HepG2 (cell line): ENCODE measurements around the gene RPL31. TPM values are rescaled to one million over a fixed set of nuclear protein-coding genes. Genes with fewer than 3 reads are reported as not detected.

Source experiments
- ATAC-seq: fragments of 200-7000 bp; cut with Tn5 transposase; 3 replicates; pipeline ENCODE4 v1.9.1; 2020; ENCODE audit warnings: mild to moderate bottlenecking, moderate library complexity
- BruUV-seq: library from RNA; stranded (reverse); fragments of 400-500 nt; replicated peaks from 2 replicates; lab custom pipeline; 2021; lab: Mats Ljungman, UMichigan
- CTCF ChIA-PET: fragments of 300-600 bp; formaldehyde crosslinking; extraction: SDS; loops from one replicate; lab custom pipeline; 2021; ENCODE audit warnings: low total read pairs, inconsistent platforms, low intra/inter-chr PET ratio; lab: Yijun Ruan, JAX
- POLR2A ChIA-PET: fragments of 350-600 bp; sonication (Branson Sonifier 250); formaldehyde crosslinking; loops from one replicate; lab custom pipeline; 2020; ENCODE audit warnings: antibody characterized with exemption, inconsistent platforms; lab: Yijun Ruan, JAX
- DNase-seq: peaks from one replicate; pipeline ENCODE4 v3.0.0-alpha.2; 2015; ENCODE audit warnings: low spot score
- FAIRE-seq: peaks from 3 replicates; lab custom pipeline; 2011; peaks lifted over from hg19 to GRCh38; lab: Jason Lieb, UNC
- H2AFZ ChIP-seq: one replicate; pipeline ENCODE4 v1.6.1; 2011; ENCODE audit warnings: low read length, inconsistent platforms
- H3K27ac ChIP-seq: fragments of 300-600 bp; 3 replicates; pipeline ENCODE4 v1.8.0; 2011; ENCODE audit warnings: mixed run types, mild to moderate bottlenecking, mixed read lengths, low read length, inconsistent platforms; ENCODE audit not compliant: insufficient read depth; ENCODE audit errors: extremely low read length
- H3K27me3 ChIP-seq, 2 experiments: fragments of 200-600 bp in 1 of 2; 2 replicates in 1 of 2; 3 replicates in 1 of 2; pipeline versions ENCODE4 v1.6.0 to v1.8.0; 2011; ENCODE audit warnings: low read length in 2 of 2, mild to moderate bottlenecking in 2 of 2, moderate library complexity in 2 of 2, inconsistent platforms in 1 of 2; ENCODE audit not compliant: insufficient read depth in 2 of 2, control insufficient read depth in 1 of 2
- H3K36me3 ChIP-seq, 2 experiments: fragments of 200-600 bp in 1 of 2; replicated peaks in 1 of 2; 2 replicates in 1 of 2; 3 replicates in 1 of 2; pipeline versions ENCODE4 v1.5.1 to v1.8.0; 2011; ENCODE audit warnings: low read length in 2 of 2, inconsistent platforms in 1 of 2; ENCODE audit not compliant: insufficient read depth in 2 of 2, control insufficient read depth in 1 of 2
- H3K4me1 ChIP-seq: 2 replicates; pipeline ENCODE4 v1.5.1; 2012; ENCODE audit warnings: low read length, inconsistent platforms; ENCODE audit not compliant: insufficient read depth
- H3K4me2 ChIP-seq: 2 replicates; pipeline ENCODE4 v1.6.0; 2011; ENCODE audit warnings: low read depth, low read length, inconsistent platforms
- H3K4me3 ChIP-seq, 3 experiments: fragments of 200-600 bp in 1 of 3; sonication (generic), shearing (Covaris generic) in 1 of 3; replicated peaks in 1 of 3; 2 replicates each; pipeline ENCODE4 v1.5.1; 2011 to 2016; ENCODE audit warnings: low read length in 3 of 3, inconsistent platforms in 2 of 3, low read depth in 2 of 3, mild to moderate bottlenecking in 2 of 3, control low read depth in 1 of 3, mixed read lengths in 1 of 3; ENCODE audit not compliant: insufficient read depth in 1 of 3
- H3K79me2 ChIP-seq: one replicate; pipeline ENCODE4 v1.6.1; 2011; ENCODE audit warnings: low read length, inconsistent platforms; ENCODE audit not compliant: insufficient read depth
- H3K9ac ChIP-seq: 2 replicates; pipeline ENCODE4 v1.6.0; 2011; ENCODE audit warnings: mild to moderate bottlenecking, low read depth, low read length, inconsistent platforms; ENCODE audit not compliant: insufficient read depth
- H3K9me3 ChIP-seq: 2 replicates; pipeline ENCODE4 v1.5.1; 2012; ENCODE audit warnings: mild to moderate bottlenecking, low read length
- H4K20me1 ChIP-seq: 2 replicates; pipeline ENCODE4 v1.6.0; 2011; ENCODE audit warnings: inconsistent platforms, mild to moderate bottlenecking, low read length, moderate library complexity; ENCODE audit not compliant: insufficient read depth
- NFE2L2 ChIP-seq: fragments of 150-350 bp; IDR thresholded peaks from 2 replicates; pipeline ENCODE4 v1.6.1; 2014; ENCODE audit warnings: low read length
- NFIB ChIP-seq: sonication (generic); formaldehyde crosslinking; IDR thresholded peaks from 2 replicates; pipeline ENCODE4 v1.9.0; 2021; ENCODE audit warnings: missing genetic modification reagents, mild to moderate bottlenecking, borderline replicate concordance
- PCBP2 ChIP-seq: fragments of 200-400 bp; formaldehyde crosslinking; optimal IDR thresholded peaks from 2 replicates; pipeline ENCODE3; 2018; ENCODE audit warnings: low read length, low read depth; ENCODE audit not compliant: poor library complexity, severe bottlenecking
- U2AF2 ChIP-seq: fragments of 200-400 bp; formaldehyde crosslinking; IDR thresholded peaks from 2 replicates; pipeline ENCODE4 v1.6.1; 2017; ENCODE audit warnings: low read depth, mild to moderate bottlenecking, low read length
- WGBS: methylation state at CpG from one replicate; pipeline ENCODE4 v1.1.6; 2017; ENCODE audit warnings: low lambda C conversion rate; 5-methylcytosine and 5-hydroxymethylcytosine counted together
- in situ Hi-C: cut with HindIII; loops from 2 replicates; pipeline ENCODE4 v1.10.0; 2017; ENCODE audit warnings: low pct_unique_long_range_greater_than_20kb; ENCODE audit not compliant: extremely low pct_ligation_motif_present
- intact Hi-C: fragments of 100-400 bp; cut with micrococcal nuclease; formaldehyde crosslinking; loops from one replicate; pipeline ENCODE4 v1.10.0; 2022; ENCODE audit not compliant: unreplicated experiment
- polyA plus RNA-seq, 8 experiments: library from polyadenylated mRNA; depleted of rRNA in 3 of 8; stranded (reverse) in 7 of 8; unstranded in 1 of 8; fragments of >200 nt; fragmentation: Illumina TruSeq in 4 of 8; extraction: Trizol in 4 of 8; gene quantifications; 2 replicates each; pipeline versions ENCODE4 v1.2.1 to v1.2.3, GENCODE V29; 2011 to 2016; ENCODE audit warnings: low read depth in 4 of 8, missing spikeins in 1 of 8, mixed read lengths in 1 of 8; ENCODE audit not compliant: insufficient read depth in 1 of 8
- total RNA-seq, 5 experiments: library from RNA; depleted of rRNA; stranded (reverse); fragments of >200 nt; fragmentation: Illumina TruSeq; extraction: Trizol; gene quantifications; 2 replicates each; pipeline ENCODE4 v1.2.3, GENCODE V29; 2016; ENCODE audit warnings: low read depth in 1 of 5
- TF ChIP-seq, protein P1 (sequence below): sonication (generic); formaldehyde crosslinking; IDR thresholded peaks from 2 replicates; pipeline ENCODE4 v1.9.0; 2021; ENCODE audit warnings: missing genetic modification reagents, mild to moderate bottlenecking, borderline replicate concordance
- TF ChIP-seq, protein P2 (sequence below): sonication (generic); formaldehyde crosslinking; IDR thresholded peaks from 2 replicates; pipeline ENCODE4 v1.8.1; 2023; ENCODE audit warnings: mild to moderate bottlenecking, missing genetic modification reagents

The RPL31 gene
- total and polyA plus RNA-seq, 2 of the 13 experiments (the other 11 are each of a cell fraction or from before 2014, with no cell fraction given) = 3,331 to 3,582 TPM

DNA sequence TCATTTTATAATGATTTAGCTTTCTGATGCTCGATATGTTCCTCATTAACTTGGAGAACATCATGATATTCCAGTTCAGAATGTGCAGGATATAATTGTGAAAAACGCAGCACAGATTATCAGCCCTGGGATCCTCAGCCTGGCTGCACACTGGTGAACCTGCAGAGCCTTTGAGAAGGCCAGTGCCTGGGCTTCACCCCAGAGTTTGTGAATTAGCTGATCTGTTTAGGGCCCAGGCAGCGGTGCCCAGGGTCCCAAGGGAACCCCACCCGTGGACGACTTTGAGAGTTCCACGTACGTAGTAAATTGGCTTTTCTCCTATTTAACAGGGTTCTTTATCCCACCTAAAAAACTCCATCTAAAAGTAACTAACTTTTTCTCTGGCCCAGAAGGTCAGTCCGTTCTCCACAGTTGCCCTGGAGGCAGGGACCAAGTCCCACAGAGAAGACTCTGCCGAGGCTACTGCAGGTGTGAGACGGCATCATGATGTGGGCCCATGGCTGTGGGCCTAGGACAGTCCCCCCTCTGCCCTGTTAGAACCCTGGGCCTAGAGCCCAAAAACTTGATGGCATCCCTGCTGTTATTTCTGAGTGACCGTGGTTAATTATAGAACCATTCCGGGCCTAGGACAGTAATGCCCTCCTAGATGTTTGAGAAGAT is 39.6 kb upstream of the RPL31 start (continued):
- TF ChIP-seq, protein P1, sequence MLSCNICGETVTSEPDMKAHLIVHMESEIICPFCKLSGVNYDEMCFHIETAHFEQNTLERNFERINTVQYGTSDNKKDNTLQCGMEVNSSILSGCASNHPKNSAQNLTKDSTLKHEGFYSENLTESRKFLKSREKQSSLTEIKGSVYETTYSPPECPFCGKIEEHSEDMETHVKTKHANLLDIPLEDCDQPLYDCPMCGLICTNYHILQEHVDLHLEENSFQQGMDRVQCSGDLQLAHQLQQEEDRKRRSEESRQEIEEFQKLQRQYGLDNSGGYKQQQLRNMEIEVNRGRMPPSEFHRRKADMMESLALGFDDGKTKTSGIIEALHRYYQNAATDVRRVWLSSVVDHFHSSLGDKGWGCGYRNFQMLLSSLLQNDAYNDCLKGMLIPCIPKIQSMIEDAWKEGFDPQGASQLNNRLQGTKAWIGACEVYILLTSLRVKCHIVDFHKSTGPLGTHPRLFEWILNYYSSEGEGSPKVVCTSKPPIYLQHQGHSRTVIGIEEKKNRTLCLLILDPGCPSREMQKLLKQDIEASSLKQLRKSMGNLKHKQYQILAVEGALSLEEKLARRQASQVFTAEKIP (CRISPR knock-in tag) = no peak
- TF ChIP-seq U2AF2 (no peak), NFE2L2 (no peak), NFIB (CRISPR knock-in tag) (no peak)

DNA sequence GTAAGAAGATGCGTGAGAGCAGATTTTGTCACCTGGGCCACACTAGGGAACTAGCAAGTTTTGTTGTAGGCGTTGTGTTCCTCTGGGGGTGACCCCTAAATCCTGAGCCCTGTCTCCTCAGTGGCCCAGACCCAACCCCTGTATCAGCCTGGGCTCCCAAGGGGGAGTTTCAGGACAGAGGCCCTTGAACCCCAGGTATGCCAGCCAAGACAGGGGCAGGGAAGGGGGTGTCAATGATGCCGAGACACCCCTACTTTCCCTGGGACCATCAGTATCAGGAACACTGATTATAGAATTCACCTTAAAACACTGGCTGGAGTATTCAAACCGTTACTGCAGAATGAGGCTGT is 39.1 kb upstream of the RPL31 start:
- BruUV-seq = no TSS peak
- Histone ChIP-seq H2AFZ (no peak overlapping the region), H4K20me1 (no peaks in the 10 kb centered on the region), H3K4me3 (no peak overlapping the region), H3K79me2 (no peaks in the 10 kb centered on the region), H3K27ac (no peak overlapping the region), H3K4me2 (no peak overlapping the region), H3K9me3 (no peaks in the 10 kb centered on the region), H3K4me1 (no peaks in the 10 kb centered on the region), H3K36me3 (peaks cover 17 to 42% of the 10 kb centered on the region in 2 experiments), H3K27me3 (no peaks in the 10 kb centered on the region)
- FAIRE-seq = no peak
- ATAC-seq = no peak
- CTCF ChIA-PET = no interaction called here
- POLR2A ChIA-PET = no interaction called here
- in situ Hi-C loops = no loop called here
- WGBS = 73% methylated on average over 4 of the region's 4 CpGs
- TF ChIP-seq, protein P2, sequence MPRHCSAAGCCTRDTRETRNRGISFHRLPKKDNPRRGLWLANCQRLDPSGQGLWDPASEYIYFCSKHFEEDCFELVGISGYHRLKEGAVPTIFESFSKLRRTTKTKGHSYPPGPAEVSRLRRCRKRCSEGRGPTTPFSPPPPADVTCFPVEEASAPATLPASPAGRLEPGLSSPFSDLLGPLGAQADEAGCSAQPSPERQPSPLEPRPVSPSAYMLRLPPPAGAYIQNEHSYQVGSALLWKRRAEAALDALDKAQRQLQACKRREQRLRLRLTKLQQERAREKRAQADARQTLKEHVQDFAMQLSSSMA (CRISPR knock-in tag) = no peak
- no peak for TF ChIP-seq PCBP2
- TF ChIP-seq, all 625 proteins: peak for 0
- DNase-seq = no peak
- no peak overlapping the region for H3K9ac ChIP-seq
- intact Hi-C loops = no loop called here
